ENCODE results near the gene FILIP1L.

GRCh38 chr3:100128565-100128964, 14.3 kb upstream of the FILIP1L start:
- TF ChIP-seq CTCF (IDR thresholded peaks at IDR 0.05) (no peak), POLR2A (IDR thresholded peaks at IDR 0.05) (no peak)

Data from adrenal gland (tissue), 5 donors.